Iris pigment epithelial cell (primary cell): ENCODE measurements around the gene ABI3BP.
A peak's percentile ranks its signal among the peaks of the same experiment; 100 is the strongest.

ENCODE experiments used
- DNase-seq: peaks from one replicate; pipeline ENCODE4 v3.0.0-alpha.2; 2011; ENCODE audit warnings: low read depth

ABI3BP gene

DNA sequence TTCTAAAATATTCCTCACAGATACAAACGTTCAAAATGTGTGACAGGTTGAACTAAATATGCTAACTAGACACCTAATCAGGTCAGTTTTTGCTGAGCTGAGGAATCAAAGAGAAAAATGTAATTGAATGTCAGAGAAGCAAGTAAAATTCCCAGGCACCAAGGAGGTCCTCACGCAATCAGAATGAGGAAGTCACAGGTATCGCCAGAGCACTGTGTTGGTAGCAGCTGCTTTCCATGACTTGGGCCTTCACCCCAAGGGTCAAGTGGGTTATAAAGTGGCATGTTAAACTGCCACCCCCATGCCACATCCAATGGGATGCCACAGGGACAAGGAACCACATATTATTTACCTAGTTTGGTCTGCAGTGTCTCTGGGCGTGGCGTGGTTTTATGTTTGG is 158.9 kb downstream of the ABI3BP start:
- no peak for DNase-seq

DNA sequence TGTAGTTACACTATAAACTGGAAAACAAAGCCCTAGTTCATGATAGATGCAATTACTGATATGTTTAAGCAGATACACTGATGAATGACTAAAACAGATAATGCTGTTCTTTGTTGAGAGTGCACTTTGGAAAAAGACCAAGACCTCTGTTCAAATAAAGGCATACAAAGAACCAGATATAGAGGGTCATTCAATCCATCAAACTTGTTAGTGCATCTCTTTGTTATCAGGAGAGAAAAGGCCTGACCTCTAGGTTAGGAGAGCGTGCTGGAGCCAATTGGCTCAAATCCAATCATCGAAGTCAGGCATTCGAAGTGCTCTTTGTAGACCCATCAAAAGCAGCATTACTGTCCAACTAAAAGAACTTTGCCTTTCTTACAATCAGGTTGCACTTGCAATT is 159.7 kb downstream of the ABI3BP start:
- DNase-seq = no peak

DNA sequence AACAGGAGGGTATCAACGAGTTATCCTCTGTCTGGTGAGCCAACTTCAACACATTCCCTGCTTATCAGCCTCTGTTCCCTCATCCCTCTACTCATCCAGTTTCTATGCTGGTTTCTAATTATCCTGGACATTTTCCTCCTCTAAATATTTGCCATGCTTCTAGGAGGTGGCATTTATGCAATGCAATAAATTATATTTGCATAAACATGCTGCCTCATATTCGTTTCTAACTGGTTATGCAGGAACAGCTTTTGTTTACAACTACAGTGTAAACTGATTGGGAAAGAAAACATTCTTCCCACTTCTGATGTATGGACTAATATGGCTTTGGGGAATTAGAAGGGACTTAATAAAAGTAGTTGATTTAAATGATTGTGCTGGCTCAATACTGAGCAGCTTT is 161.6 kb downstream of the ABI3BP start:
- no peak for DNase-seq

DNA sequence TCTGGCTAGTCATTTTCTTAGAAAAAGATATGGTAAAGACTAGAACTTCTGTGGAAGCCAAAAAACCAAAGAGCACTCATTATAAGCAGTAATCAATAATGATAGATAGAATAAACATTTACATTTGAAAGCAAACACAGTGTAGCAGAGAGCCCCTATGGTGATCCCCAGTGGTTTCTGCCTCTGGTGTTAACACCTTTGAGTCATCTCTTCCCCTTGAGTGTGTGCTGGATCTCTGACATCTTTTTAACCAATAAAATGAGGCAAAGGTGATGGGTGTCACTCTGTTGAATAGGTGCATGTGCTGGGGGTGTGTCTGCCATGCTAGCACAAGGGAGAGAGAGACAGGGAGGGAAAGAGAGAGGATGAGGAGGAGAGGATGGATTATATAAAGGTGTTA is 162.3 kb downstream of the ABI3BP start:
- DNase-seq = no peak

DNA sequence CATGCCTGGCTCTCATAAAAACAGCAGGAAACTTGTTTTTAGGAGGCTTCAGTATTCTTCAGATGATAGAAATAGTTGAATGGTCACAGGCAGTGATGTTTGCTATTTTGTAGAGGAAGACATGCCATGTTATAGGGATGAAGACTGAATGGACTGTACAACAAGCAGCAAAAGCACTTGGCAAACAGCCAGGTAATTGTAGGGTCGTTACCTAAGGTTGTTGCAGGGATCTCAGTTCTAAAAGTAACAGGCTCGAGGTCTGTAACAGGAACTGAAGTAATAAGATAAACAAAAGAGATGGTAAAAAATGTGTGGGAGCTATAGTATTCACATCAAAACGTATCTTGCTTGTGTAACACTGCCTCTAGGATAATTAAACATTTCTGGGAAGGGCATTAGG is 167.6 kb downstream of the ABI3BP start:
- DNase-seq = peak; percentile 37

DNA sequence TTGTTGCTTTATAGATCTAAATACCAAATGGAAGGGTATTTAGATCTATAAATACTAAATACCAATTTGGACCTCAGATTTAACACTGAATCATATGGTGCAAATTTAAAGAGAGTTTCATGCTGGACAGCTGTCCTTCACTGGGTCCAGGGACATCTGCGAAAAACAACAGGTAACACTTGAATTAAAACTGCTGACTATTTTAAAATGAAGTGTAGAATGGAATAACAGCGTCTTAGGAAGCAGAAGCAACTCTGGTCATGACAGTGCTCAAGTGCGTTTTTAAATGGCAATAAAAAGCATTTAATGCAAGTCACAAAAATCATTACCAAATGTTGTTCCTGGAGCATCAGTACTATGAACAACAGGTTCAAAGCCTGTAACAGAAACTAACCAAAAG is 177.6 kb downstream of the ABI3BP start:
- DNase-seq = no peak

DNA sequence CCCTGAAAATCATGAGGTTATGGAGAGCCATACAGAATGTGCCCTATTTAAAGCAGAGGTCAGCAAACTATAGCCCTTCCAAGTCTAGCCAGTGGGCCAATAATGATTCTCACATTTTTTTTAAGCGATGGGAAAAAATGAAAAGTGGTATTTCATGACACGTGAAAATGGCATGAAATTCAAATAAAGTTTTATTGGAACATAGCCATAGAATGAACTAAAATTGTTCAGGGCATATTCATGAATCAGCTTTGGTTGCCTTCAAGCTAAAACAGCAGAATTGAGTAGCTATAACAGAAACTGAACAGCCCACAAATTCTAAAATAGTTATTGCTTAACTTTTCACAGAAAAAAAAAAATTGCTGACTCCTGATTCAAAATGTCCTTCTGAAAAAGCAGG is 179.4 kb downstream of the ABI3BP start:
- DNase-seq = peak; percentile 18

DNA sequence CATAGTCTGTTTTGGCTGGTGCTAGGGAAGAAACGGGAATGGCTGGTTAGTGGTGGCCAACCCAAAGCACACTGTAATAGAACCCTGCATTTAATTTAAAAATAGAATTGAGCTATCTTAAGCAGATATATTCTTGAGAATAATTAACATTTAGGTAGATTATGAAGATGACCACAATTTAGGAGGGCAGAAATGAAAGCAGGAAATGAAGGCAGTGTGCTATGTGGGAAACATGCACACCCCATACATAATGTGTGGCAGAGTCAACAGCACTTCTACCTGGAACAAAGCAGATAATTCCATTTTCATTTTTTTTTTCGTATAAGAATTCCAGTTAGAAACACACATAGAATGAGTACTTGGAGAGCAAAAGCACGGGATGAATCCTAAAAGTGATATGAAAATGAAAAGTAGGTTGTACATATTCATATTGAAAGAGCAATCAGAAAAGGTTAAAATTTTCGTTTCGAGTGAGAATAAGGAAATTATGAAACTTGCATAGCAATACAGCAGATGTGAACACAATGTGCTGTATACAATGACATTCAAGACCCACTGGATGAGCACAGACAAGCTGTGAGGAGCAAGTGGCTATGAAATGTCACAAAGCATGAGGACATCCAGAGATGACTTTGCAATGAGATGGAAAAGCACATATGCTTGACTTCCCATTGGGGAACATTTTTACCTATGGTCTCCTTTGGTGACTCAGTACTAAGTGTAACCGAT is 181.3 kb downstream of the ABI3BP start:
- DNase-seq = no peak

DNA sequence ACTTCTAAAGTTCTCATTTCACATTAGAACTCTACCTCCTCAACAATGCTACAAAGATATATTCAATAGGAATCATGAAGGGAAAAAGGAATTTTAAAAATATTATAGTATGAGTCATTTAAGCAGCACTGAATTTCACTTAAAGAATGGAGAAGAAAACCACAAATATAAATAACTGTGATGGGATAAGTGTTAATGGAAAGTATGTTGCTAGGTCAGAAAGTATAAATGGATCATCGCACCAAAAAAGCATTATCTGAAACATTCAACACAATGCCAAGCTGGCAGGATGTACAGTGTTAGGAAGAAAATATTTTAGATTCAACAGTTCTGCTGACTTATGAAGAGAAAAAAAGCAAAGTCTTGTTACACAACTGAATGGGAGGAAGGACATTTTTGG is 182.6 kb downstream of the ABI3BP start:
- peak; percentile 82 for DNase-seq

DNA sequence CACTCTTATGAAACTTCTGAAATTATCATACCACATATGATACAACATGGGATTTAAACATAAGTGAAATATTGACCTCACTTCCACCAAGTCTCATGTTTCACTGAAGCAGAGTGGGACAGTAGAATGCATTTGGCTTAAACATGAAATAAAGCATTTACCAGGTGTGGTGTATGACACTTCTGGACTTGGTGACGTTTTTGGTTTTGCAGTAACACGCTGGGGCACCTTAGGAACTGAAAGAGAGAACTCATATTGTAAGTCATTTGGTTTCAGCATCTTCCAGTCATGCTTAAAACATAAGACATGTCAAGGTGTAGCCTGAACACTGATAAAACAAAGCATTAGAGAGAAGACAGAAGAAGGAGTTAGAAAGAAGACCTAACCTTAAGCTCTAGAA is 188.6 kb downstream of the ABI3BP start:
- DNase-seq = no peak

DNA sequence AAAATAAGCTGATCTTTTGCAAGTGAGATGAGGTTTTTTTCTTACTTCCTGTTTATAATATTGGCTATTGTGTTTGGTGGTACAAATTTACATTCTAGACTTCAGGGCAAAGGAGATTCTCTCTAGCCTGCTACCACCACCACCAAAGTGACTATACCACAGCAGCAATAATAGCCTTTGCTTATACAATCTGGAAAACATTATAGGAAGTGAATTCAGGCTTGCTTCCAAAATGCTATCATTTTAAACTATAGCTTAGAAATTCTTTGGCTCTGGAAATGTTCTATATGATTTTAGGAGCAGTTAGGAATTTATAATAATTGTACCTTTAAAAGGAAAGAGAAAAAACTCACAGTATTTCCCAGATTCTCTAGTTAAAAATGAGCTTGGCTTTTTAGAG is 189.5 kb downstream of the ABI3BP start:
- no peak for DNase-seq

DNA sequence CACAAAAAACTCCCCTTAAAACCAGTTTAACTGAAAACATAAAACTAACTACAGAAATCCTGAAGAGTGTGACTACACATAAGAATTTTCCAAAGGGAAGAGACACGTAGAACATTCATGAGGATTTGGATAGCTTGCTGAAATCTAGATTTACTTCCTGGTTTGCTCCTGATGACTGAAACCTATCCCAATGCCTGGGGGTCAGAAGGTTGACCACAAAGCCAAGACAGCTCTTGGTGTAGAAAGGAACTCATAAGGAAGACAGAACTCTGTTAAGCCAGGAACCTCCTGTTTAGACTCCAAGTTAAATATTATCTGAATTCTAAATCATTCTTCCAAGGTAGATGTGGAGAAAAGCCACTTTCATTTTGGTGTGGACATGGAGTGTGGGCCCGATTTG is 191.1 kb downstream of the ABI3BP start:
- peak; percentile 27 for DNase-seq

DNA sequence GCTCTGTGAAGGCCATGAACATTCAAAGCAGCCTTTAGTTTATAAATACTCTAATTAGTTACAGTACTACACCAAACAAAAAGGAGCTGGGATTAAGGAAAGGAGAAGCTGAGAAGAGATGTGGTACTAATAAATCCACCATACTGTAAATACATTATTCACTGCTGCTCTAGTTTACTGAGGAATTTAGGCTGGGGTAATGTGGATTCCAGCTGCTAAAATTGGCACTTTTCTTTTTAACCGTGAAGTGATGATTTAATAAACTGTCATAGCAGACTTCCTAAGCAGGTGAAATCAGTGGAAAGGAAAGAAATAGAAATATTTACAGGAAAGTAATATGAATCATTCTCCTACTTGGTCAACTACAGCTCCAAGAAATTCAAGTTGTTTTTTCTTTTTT is 195.2 kb downstream of the ABI3BP start:
- no peak for DNase-seq

DNA sequence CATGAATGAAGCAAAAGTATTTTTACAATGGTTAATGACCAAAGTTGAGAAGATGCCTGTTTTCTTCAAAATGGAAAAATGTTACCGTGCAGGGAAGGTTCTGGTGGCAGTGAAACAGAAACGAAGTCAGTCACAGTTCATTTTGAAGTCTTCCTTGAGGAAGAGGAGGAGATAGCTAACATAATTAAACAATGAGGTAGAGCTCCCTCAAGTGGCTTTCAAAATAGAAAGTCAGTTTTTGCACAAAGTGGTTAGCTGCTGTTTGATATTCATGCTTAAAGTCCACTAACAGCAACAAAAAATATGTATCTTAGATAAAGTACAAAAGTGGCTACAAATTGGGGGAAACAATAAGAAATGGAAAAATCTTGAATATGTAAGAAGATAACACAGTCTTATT is 196.7 kb downstream of the ABI3BP start:
- peak; percentile 52 for DNase-seq

DNA sequence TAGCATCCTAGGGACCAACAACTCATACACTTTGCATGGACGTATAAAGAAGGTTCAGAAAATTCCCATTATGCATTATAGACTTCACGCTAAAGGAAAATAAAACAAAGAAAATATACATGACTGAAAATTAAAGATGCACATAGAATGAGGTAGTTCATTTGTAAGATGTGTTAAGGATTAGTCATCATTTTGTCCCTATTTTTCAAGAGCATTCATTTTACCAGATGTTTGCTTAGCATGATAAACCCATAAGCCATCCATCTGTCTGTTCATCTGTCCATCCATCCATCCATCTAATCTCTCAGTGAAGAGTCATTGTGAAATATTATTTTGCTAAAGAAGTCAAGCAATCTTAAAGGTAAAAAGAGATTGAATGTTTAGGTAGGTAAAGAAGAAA is 203.6 kb downstream of the ABI3BP start:
- DNase-seq = peak; percentile 37

DNA sequence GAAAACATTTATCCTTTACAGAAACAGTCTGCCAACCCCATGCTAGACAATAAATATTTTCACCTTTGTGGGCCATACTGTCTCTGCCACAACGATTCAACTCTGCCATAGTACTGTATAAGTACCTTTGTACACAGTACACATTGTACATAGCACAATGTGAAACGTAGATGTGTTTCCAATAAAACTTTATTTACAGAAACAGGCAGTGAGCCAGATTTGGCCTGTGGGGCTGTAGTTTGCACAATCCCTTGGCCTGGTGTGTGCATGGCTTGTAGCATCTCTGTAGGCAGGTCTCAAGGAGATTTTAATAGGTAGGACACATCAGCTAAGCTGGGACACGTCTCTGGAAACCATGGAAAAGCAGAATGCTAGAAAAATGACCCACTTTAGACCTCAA is 209.6 kb downstream of the ABI3BP start:
- no peak for DNase-seq

DNA sequence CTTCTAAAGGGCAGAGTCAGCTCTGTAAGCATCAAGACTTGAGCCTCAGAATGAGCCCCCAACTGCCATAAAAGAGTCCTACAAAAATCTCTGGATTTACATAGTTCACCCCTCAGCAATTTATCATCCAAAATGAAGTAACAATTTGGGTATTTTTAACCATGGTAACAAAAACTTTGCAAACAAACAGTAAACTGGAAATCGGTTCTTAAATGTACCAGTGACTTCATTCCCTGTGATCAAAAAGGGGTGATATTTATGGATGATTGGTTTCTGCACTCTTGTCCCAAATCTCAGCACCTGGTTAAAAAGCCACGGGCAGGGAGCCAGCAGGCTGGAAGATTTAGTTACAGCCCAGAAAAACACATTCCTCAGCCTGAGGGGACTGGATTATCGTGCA is 210.3 kb downstream of the ABI3BP start:
- no peak for DNase-seq

DNA sequence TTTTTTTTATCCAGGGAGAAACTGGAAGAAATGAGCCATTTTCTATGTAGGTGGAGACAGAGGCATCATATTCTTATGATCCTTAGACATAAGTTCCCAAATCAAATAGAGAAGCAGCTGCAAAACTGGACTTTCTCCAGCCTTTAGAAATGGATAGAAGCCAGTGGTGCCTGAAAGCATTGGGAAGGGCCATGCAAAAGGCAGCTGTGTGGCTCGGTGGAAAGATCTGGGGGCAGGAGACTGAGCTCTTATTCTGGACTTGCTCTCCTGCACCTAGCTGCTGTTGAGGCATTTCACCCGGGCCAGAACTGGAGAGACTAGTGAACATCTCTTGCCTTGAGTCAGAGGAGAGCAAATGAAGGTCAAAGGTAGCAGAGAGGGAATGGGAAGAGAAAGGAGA is 210.9 kb downstream of the ABI3BP start:
- no peak for DNase-seq

DNA sequence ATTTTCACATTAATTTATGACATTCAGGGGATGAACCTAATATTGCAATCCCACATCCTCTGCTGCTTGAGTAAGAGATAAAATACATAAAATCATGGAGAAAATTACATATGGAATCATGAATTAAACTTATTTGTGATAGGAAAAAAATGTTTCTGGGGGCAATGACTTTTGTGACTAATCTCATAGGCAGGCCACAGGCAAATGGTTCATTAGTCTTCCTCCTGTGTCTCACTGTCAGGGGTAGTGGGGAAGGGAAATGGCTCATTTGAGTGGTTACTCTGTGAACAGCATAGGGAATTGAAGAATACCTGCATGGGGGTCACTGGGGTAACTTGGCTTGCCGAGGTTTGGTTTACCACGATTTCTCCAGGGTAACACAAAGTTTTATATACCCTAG is 211.9 kb downstream of the ABI3BP start:
- DNase-seq = peak; percentile 31

DNA sequence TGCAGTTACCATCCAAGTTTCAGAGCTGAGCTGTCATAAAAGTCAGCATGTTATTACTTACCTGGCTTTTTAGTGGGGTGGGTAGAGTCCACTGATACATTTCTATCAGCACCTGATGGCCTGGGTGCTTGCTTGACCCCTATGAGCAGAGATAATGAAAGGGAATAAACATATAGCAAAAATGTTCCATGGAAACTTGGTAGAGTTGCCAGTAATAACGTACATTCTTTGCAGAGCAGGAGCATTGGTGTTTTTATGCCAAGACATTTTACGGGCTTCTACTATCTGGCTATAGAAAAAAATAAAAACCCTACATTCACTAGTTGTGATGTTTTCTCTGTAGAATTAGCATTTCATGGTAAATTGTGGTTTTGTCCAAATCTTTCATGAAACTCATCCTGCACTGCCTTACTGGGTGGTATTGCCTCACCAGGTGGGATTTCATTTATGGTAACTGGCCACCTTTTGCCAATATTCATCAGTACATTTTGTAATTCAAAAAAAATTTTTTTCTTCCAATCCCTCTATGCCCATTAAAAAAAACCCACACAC is 213.1 kb downstream of the ABI3BP start:
- DNase-seq = no peak

DNA sequence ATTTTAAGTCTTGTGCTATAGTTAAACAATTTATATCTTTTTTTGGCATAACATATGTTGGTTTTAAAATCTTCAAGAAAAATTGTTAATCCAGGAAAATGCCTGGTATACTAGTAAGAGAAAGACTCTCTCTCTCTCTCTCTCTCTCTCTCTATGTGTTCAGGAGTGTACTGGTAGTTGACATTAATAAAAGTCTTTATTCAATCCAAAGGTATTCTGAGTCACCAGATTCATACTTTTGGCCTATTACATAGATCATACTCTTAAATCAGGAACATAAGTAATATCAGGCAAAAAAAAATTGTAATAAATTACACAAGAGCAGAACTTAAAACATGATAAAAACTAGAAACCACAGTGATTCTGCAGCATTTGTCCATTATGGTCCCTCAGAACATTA is 213.7 kb downstream of the ABI3BP start:
- no peak for DNase-seq

DNA sequence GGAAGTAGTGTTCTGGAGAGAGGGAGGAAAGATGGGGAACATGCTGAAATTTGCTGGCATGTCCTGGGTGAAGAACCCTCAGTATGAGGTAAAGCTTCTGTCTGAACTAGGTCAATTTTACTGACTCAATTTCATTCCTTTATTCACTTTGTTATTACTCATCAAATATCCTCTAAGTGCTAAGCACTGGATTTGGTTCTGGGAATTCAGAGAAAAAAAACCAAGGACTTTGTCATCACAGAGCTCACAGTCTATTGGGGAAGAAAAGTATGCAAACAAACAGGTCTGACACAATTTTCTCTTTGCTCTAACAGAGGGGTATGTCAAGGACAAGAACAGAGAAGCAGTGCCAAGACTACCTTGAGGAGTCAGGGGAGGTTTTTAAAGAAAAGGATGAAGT is 215.9 kb downstream of the ABI3BP start:
- peak; percentile 82 for DNase-seq

DNA sequence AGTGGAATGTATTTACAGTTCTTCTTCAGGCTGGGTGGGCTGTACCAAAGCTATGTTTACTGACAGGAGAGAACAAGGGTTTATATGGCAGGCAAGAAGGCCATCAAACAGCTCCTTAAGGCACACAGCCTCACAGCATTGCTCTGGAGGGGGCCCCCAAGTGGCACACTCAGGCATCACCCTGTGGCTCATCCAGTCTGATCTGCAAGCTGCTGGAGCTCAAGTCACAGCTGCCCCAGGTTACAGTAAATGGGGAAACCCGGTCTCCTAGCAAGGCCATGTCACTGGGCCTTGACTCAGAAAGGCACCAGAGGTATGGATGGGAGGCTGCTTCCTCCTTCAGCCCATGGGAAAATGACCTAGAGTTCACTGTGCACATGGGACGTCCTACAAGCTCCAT is 216.5 kb downstream of the ABI3BP start:
- DNase-seq = peak; percentile 31

DNA sequence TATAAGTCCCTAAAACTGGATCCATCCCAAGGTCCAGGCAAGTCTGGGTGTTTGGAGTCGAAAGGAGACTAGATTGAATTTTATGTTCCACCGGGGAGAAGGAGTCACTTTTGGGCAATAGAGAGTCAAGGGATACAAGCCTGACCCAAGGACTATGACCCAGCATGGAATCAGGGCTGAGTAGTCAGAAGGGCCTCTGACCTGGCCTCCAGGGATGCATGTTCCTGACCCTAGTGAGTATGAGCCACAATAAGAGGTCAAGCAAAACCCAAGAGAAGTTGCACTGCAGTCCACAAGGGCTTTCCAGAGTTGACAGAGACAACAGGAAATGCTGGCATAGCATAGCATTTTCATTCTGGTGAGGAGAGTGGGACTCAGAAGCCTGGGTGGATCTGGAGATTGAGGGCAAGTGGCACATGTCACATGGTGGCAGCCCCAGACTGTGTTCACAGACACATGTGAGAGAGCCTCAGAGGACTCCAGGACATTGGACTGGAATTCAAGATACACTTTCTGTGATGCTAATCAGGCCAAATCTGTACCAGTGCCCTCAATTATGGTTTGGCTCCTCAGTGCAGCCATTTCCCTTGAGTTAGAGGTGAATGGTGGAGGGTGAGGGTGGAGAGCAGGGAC is 217.0 kb downstream of the ABI3BP start:
- DNase-seq = no peak
